ENCODE results near the gene LRCH1. TPM values are rescaled to one million over a fixed set of nuclear protein-coding genes. Genes with fewer than 3 reads are reported as not detected.
A peak's percentile ranks its signal among the peaks of the same experiment; 100 is the strongest.

The LRCH1 gene
- total RNA-seq, 2 experiments from 2014 or later, result 16.9 to 18.1 TPM

GRCh38 chr13:46550822-46551221, 2.1 kb upstream of the LRCH1 start:
- Mint-ChIP-seq H3K4me1 (peaks cover 25% of the 10 kb centered on the region), H3K36me3 (peaks cover 4% of the 10 kb centered on the region), H3K9me3 (no peaks in the 10 kb centered on the region), H3K27ac (no peak overlapping the region), H3K27me3 (peaks cover 6% of the 10 kb centered on the region), H3K4me3 (no peak overlapping the region)
- no peak for DNase-seq

GRCh38 chr13:46551410-46552302, 1.3 kb upstream of the LRCH1 start:
- H3K4me1 Mint-ChIP-seq, result peaks cover 30% of the 10 kb centered on the region
- peak overlapping the region; percentile 93 for H3K4me3 Mint-ChIP-seq
- DNase-seq, result peak; percentile 59
- peaks cover 4% of the 10 kb centered on the region for H3K36me3 Mint-ChIP-seq
- H3K27me3 Mint-ChIP-seq, result peaks cover 6% of the 10 kb centered on the region
- no peak overlapping the region for H3K27ac Mint-ChIP-seq
- H3K9me3 Mint-ChIP-seq, result no peaks in the 10 kb centered on the region

GRCh38 chr13:46552303-46552682, 677 bp upstream of the LRCH1 start:
- peak overlapping the region; percentile 86 for H3K27ac Mint-ChIP-seq
- H3K27me3 Mint-ChIP-seq, result peaks cover 6% of the 10 kb centered on the region
- H3K4me3 Mint-ChIP-seq, result peak overlapping the region; percentile 93
- peaks cover 33% of the 10 kb centered on the region for H3K4me1 Mint-ChIP-seq
- no peaks in the 10 kb centered on the region for H3K9me3 Mint-ChIP-seq
- H3K36me3 Mint-ChIP-seq, result peaks cover 8% of the 10 kb centered on the region
- no peak for DNase-seq

GRCh38 chr13:46553521-46553885, 533 bp downstream of the LRCH1 start:
- DNase-seq, result peak; percentile 40
- Mint-ChIP-seq H3K27ac (peak overlapping the region; percentile 93), H3K27me3 (peaks cover 6% of the 10 kb centered on the region), H3K4me3 (peak overlapping the region; percentile 93), H3K9me3 (no peaks in the 10 kb centered on the region), H3K36me3 (peaks cover 10% of the 10 kb centered on the region), H3K4me1 (peaks cover 37% of the 10 kb centered on the region)

GRCh38 chr13:46553886-46554858, 1.2 kb downstream of the LRCH1 start:
- Mint-ChIP-seq H3K27ac (peak overlapping the region; percentile 93), H3K9me3 (no peaks in the 10 kb centered on the region), H3K36me3 (peaks cover 10% of the 10 kb centered on the region), H3K27me3 (peaks cover 2% of the 10 kb centered on the region), H3K4me1 (peaks cover 39% of the 10 kb centered on the region), H3K4me3 (peak overlapping the region; percentile 93)
- peak; percentile 81 for DNase-seq

- Mint-ChIP-seq H3K9me3 (no peaks in the 10 kb centered on the region), H3K27me3 (no peaks in the 10 kb centered on the region)
Measured at GRCh38 chr13:46554951-46555350, 2.0 kb downstream of the LRCH1 start.

GRCh38 chr13:46555722-46556417, 2.9 kb downstream of the LRCH1 start:
- H3K36me3 Mint-ChIP-seq, result peaks cover 10% of the 10 kb centered on the region
- H3K9me3 Mint-ChIP-seq, result no peaks in the 10 kb centered on the region
- peak overlapping the region; percentile 93 for H3K4me3 Mint-ChIP-seq
- H3K27me3 Mint-ChIP-seq, result no peaks in the 10 kb centered on the region
- H3K27ac Mint-ChIP-seq, result no peak overlapping the region
- peaks cover 41% of the 10 kb centered on the region for H3K4me1 Mint-ChIP-seq
- no peak for DNase-seq

More at GRCh38 chr13:46554951-46555350, 2.0 kb downstream of the LRCH1 start:
- DNase-seq, result no peak
- Mint-ChIP-seq H3K4me1 (peaks cover 41% of the 10 kb centered on the region), H3K36me3 (peaks cover 10% of the 10 kb centered on the region), H3K27ac (peak overlapping the region; percentile 93), H3K4me3 (peak overlapping the region; percentile 93)

GRCh38 chr13:46556418-46556779, 3.4 kb downstream of the LRCH1 start:
- Mint-ChIP-seq H3K27ac (no peak overlapping the region), H3K36me3 (peaks cover 10% of the 10 kb centered on the region), H3K4me3 (no peak overlapping the region), H3K9me3 (no peaks in the 10 kb centered on the region), H3K4me1 (peaks cover 38% of the 10 kb centered on the region), H3K27me3 (no peaks in the 10 kb centered on the region)
- no peak for DNase-seq

- Mint-ChIP-seq H3K4me3 (no peak overlapping the region), H3K4me1 (peaks cover 33% of the 10 kb centered on the region), H3K27me3 (no peaks in the 10 kb centered on the region), H3K27ac (no peak overlapping the region), H3K36me3 (peaks cover 8% of the 10 kb centered on the region), H3K9me3 (no peaks in the 10 kb centered on the region)
- DNase-seq, result no peak
Measured at GRCh38 chr13:46559272-46559805, 6.4 kb downstream of the LRCH1 start.

- Mint-ChIP-seq H3K4me1 (peaks cover 26% of the 10 kb centered on the region), H3K4me3 (no peak overlapping the region), H3K27me3 (no peaks in the 10 kb centered on the region), H3K9me3 (no peaks in the 10 kb centered on the region), H3K36me3 (peaks cover 6% of the 10 kb centered on the region), H3K27ac (no peak overlapping the region)
- DNase-seq, result no peak
Measured at GRCh38 chr13:46560778-46561177, 7.8 kb downstream of the LRCH1 start.

GRCh38 chr13:46561286-46561685, 8.3 kb downstream of the LRCH1 start:
- peaks cover 6% of the 10 kb centered on the region for H3K36me3 Mint-ChIP-seq
- H3K4me1 Mint-ChIP-seq, result peaks cover 27% of the 10 kb centered on the region

GRCh38 chr13:46561691-46562090, 8.7 kb downstream of the LRCH1 start:
- DNase-seq, result no peak
- Mint-ChIP-seq H3K36me3 (peaks cover 6% of the 10 kb centered on the region), H3K9me3 (no peaks in the 10 kb centered on the region), H3K27ac (no peak overlapping the region), H3K4me3 (no peak overlapping the region), H3K27me3 (no peaks in the 10 kb centered on the region), H3K4me1 (peaks cover 28% of the 10 kb centered on the region)

More at GRCh38 chr13:46561286-46561685, 8.3 kb downstream of the LRCH1 start:
- no peak for DNase-seq
- Mint-ChIP-seq H3K4me3 (no peak overlapping the region), H3K27me3 (no peaks in the 10 kb centered on the region), H3K27ac (no peak overlapping the region), H3K9me3 (no peaks in the 10 kb centered on the region)

GRCh38 chr13:46562152-46562551, 9.2 kb downstream of the LRCH1 start:
- Mint-ChIP-seq H3K9me3 (no peaks in the 10 kb centered on the region), H3K36me3 (peaks cover 3% of the 10 kb centered on the region), H3K4me3 (no peak overlapping the region), H3K27ac (no peak overlapping the region), H3K4me1 (peaks cover 25% of the 10 kb centered on the region), H3K27me3 (no peaks in the 10 kb centered on the region)
- no peak for DNase-seq

GRCh38 chr13:46562581-46562980, 9.6 kb downstream of the LRCH1 start:
- Mint-ChIP-seq H3K27me3 (no peaks in the 10 kb centered on the region), H3K4me1 (peaks cover 26% of the 10 kb centered on the region), H3K9me3 (no peaks in the 10 kb centered on the region), H3K36me3 (peaks cover 2% of the 10 kb centered on the region), H3K27ac (no peak overlapping the region), H3K4me3 (no peak overlapping the region)
- no peak for DNase-seq
